Left forelimb (tissue), 1 donor: ENCODE data around the gene RAB44.

Source experiments
- DNase-seq: peaks from one replicate; pipeline ENCODE4 v3.0.0-alpha.2; 2018; ENCODE audit warnings: low spot score

Gene RAB44

GRCh38 chr6:36776167-36776566 lies 78.5 kb downstream of the RAB44 start:
- no peak for DNase-seq

GRCh38 chr6:36777801-36778200 lies 80.2 kb downstream of the RAB44 start:
- DNase-seq = no peak

DNA sequence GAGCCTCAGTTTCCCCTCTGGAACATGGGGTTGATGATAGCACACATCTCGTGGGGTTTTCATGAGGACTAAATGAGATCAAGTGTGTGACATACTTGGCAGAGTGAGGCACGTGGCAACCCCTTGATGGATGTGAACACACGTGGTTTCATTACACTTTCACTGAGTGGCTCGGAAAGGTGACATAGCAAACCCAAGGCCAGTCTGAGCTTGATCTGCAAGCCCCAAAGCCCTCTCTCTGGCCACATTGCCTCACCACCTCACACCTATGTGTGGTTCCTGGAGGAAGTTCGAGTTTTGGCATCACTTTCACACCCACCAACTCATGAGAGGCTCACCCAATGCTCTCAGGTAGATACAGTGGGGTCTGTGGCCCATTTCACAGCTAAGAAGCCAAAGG lies 81.6 kb downstream of the RAB44 start:
- DNase-seq = no peak

DNA sequence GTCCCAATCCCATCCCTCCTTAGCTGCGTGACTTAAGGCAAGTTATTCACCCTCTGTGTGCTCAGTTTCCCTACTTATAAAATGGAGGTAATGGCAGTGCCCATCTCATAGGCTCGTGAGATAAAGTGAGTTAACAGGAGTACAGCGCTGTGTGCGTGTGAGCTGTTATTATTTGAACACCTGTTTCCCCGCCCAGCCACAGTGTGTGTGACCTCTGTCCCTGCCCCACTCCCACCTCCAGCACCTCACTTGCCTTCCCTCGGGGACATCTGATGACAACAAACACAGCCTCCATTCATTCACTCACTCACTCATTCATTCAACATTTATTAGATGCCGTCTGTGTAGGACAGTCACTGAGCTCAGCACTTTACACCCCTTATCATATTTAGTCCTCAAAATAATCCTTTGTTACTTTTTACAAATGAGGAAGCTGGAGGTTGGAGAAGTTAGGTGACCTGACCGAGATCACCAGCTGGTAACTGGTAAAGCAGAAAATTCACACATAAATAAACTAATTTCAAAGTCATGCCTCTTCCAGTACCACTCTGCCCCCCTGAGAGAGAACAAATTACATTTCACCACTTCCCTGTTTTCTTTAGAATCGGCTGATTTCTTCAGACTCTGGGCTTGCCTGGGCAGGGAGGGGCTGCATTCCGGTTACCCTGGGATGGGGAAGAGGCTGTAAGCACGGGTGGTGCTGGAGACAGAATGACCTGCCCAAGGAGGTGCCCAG lies 83.0 kb downstream of the RAB44 start:
- DNase-seq = no peak

DNA sequence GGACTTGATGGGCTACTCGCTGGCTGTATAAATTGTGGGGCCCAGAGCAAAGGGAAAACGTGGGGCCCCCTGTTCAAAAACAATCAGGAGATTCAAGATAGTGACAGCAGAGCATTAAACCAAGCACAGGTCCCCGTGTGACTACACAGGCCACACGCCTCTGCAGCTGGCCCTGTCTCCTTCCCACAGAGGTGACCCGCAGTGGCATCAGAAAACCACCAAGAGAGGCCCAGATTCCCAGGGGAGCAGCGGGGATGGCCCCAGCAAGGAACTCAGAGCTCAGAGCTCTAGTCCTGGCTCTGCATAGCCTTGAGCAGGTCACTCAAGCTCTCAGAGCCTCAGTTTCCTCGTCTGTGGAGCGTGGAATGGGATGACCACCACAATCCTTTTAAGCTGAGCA lies 84.0 kb downstream of the RAB44 start:
- DNase-seq = no peak
